B cell (primary cell): ENCODE data around the gene INTS14. TPM values are rescaled to one million over a fixed set of nuclear protein-coding genes. Genes with fewer than 3 reads are reported as not detected.
"Not testable (repeated sequence)": the region's sequence is repeated elsewhere in the genome, so short reads cannot be mapped to it uniquely, and the experiment has no call there.

ENCODE experiments used
- ATAC-seq: fragments of 200-7000 bp; cut with Tn5 transposase; one replicate; pipeline ENCODE4 v1.10.0; 2021; ENCODE audit warnings: low read depth, mild to moderate bottlenecking, moderate number of reproducible peaks, moderate library complexity
- CTCF ChIA-PET: fragments of 350-600 bp; sonication (Branson Sonifier 250); formaldehyde crosslinking; loops from one replicate; lab custom pipeline; 2021; ENCODE audit warnings: antibody characterized with exemption, inconsistent platforms; lab: Charles Lee
- POLR2A ChIA-PET: fragments of 350-600 bp; sonication (Branson Sonifier 250); formaldehyde crosslinking; loops from one replicate; lab custom pipeline; 2021; ENCODE audit warnings: antibody characterized with exemption; lab: Charles Lee
- DNase-seq: peaks from one replicate; pipeline ENCODE4 v3.0.0; 2013
- H2AFZ ChIP-seq: 2 replicates; pipeline ENCODE4 v1.6.1; 2012; ENCODE audit warnings: mild to moderate bottlenecking, low read depth, low read length; ENCODE audit not compliant: insufficient read depth, poor library complexity, severe bottlenecking
- H3K27ac ChIP-seq, 2 donors: 1 replicate in 1 of 2; 2 replicates in 1 of 2; pipeline ENCODE4 v1.5.1; 2012 to 2013; ENCODE audit warnings: low read length in 2 of 2, mild to moderate bottlenecking in 2 of 2, moderate library complexity in 1 of 2
- H3K27me3 ChIP-seq, 4 experiments: fragments of 200-600 bp in 1 of 4; sonication (generic) in 1 of 4; replicated peaks in 1 of 4; 1 replicate in 2 of 4; 2 replicates in 2 of 4; pipeline versions ENCODE4 v1.6.1 to v1.7.0; 2013 to 2016; ENCODE audit warnings: low read length in 3 of 4, mild to moderate bottlenecking in 2 of 4, mixed read lengths in 1 of 4, moderate library complexity in 1 of 4; ENCODE audit not compliant: insufficient read depth in 4 of 4, control insufficient read depth in 3 of 4; ENCODE audit errors: control extremely low read depth in 1 of 4
- H3K36me3 ChIP-seq, 2 experiments: replicated peaks in 1 of 2; 1 replicate in 1 of 2; 2 replicates in 1 of 2; pipeline versions ENCODE4 v1.6.1 to v1.7.1; 2013; ENCODE audit warnings: low read length in 1 of 2; ENCODE audit not compliant: insufficient read depth in 2 of 2, control insufficient read depth in 1 of 2; ENCODE audit errors: control extremely low read depth in 1 of 2, extremely low read depth in 1 of 2
- H3K4me1 ChIP-seq, 2 donors: fragments of 200-600 bp in 1 of 2; sonication (generic) in 1 of 2; 1 replicate in 1 of 2; 2 replicates in 1 of 2; pipeline versions ENCODE4 v1.5.1 to v1.6.1; 2013 to 2017; ENCODE audit warnings: low read length in 2 of 2; ENCODE audit not compliant: control insufficient read depth in 2 of 2, insufficient read depth in 2 of 2
- H3K4me2 ChIP-seq: replicated peaks from 2 replicates; pipeline ENCODE3; 2012; ENCODE audit warnings: mild to moderate bottlenecking, low read depth, low read length; ENCODE audit not compliant: poor library complexity, severe bottlenecking
- H3K4me3 ChIP-seq, 5 experiments: fragments of 200-600 bp in 1 of 5; sonication (generic) in 1 of 5; 1 replicate in 3 of 5; 2 replicates in 2 of 5; pipeline versions ENCODE4 v1.5.1 to v1.7.0; 2011 to 2016; ENCODE audit warnings: low read length in 4 of 5, mild to moderate bottlenecking in 4 of 5, low read depth in 2 of 5, control low read depth in 1 of 5, moderate library complexity in 1 of 5; ENCODE audit not compliant: insufficient read depth in 1 of 5; ENCODE audit errors: control extremely low read depth in 1 of 5, extremely low read depth in 1 of 5
- H3K79me2 ChIP-seq: fragments of 200-600 bp; sonication (generic); one replicate; pipeline ENCODE4 v1.6.0; 2016; ENCODE audit warnings: low read length; ENCODE audit not compliant: control insufficient read depth, insufficient read depth
- H3K9ac ChIP-seq: fragments of 200-600 bp; sonication (generic); 2 replicates; pipeline ENCODE4 v1.6.1; 2017; ENCODE audit warnings: mild to moderate bottlenecking, low read length, moderate library complexity
- H3K9me3 ChIP-seq, 3 donors: one replicate each; pipeline versions ENCODE4 v1.6.1 to v1.7.1; 2013; ENCODE audit warnings: low read length in 2 of 3; ENCODE audit not compliant: control insufficient read depth in 2 of 3, insufficient read depth in 1 of 3; ENCODE audit errors: control extremely low read depth in 1 of 3
- H4K20me1 ChIP-seq: 2 replicates; pipeline ENCODE4 v1.6.0; 2012; ENCODE audit warnings: mild to moderate bottlenecking, low read length; ENCODE audit not compliant: insufficient read depth, control insufficient read depth, poor library complexity, severe bottlenecking
- H3K27ac Mint-ChIP-seq: one replicate; pipeline ENCODE4 v1.8.0; 2021; ENCODE audit warnings: mixed read lengths
- H3K27me3 Mint-ChIP-seq: one replicate; pipeline ENCODE4 v1.8.0; 2021; ENCODE audit warnings: mixed read lengths
- H3K4me1 Mint-ChIP-seq: one replicate; pipeline ENCODE4 v1.8.0; 2021; ENCODE audit warnings: mixed read lengths
- H3K4me3 Mint-ChIP-seq: one replicate; pipeline ENCODE4 v1.8.0; 2021; ENCODE audit warnings: mixed read lengths
- H3K9me3 Mint-ChIP-seq: one replicate; pipeline ENCODE4 v1.8.0; 2022; ENCODE audit warnings: mixed read lengths; ENCODE audit not compliant: insufficient read depth
- EZH2 ChIP-seq: IDR thresholded peaks from 2 replicates; pipeline ENCODE4 v1.6.1; 2012; ENCODE audit warnings: borderline replicate concordance, low read depth, mild to moderate bottlenecking, moderate library complexity, low read length; ENCODE audit not compliant: insufficient read depth, poor library complexity, severe bottlenecking
- WGBS: methylation state at CpG from one replicate; pipeline ENCODE4 v1.1.5; 2013; ENCODE audit warnings: missing lambda C conversion rate; ENCODE audit not compliant: insufficient coverage; 5-methylcytosine and 5-hydroxymethylcytosine counted together
- intact Hi-C: fragments of 100-400 bp; cut with micrococcal nuclease; formaldehyde crosslinking; loops from one replicate; pipeline ENCODE4 v1.10.0; 2022
- polyA plus RNA-seq: library from polyadenylated mRNA; depleted of rRNA; stranded (reverse); fragments of >200 nt; gene quantifications from 2 replicates; pipeline ENCODE4 v1.2.3, GENCODE V29; 2012
- total RNA-seq, 2 donors: library from RNA; stranded (reverse); fragments of 120-200 nt in 1 of 2; gene quantifications; 1 replicate in 1 of 2; 2 replicates in 1 of 2; pipeline versions ENCODE4 v1.2.3 to v1.2.4, GENCODE V29; 2013 to 2022
- TF ChIP-seq, protein P1 (sequence below): fragments of 200-600 bp; IDR thresholded peaks from one replicate; pipeline ENCODE4 v1.8.0; 2022; ENCODE audit warnings: antibody characterized with exemption, mild to moderate bottlenecking

Gene INTS14
- total and polyA plus RNA-seq, 2 donors (not counting 1 experiment from before 2014, with no cell fraction given): 19.3 to 39.0 TPM

- intact Hi-C loops: no loop called here
- H3K4me3 ChIP-seq: no peak overlapping the region
- ChIA-PET CTCF (no interaction called here), POLR2A (no interaction called here)
- H3K9ac ChIP-seq: no peak overlapping the region
- Mint-ChIP-seq H3K27me3 (no peaks in the 10 kb centered on the region), H3K27ac (no peak overlapping the region), H3K4me3 (no peak overlapping the region), H3K4me1 (no peaks in the 10 kb centered on the region), H3K9me3 (no peaks in the 10 kb centered on the region)
- WGBS: 95% methylated on average over 4 of the region's 7 CpGs
- no peak overlapping the region for H3K4me2 ChIP-seq
- no peak for ATAC-seq
- no peak overlapping the region for H2AFZ ChIP-seq
- H3K79me2 ChIP-seq: no peaks in the 10 kb centered on the region
- no peaks in the 10 kb centered on the region for H3K9me3 ChIP-seq
- H3K36me3 ChIP-seq: peaks cover 15 to 26% of the 10 kb centered on the region in 2 experiments
- DNase-seq: no peak
- H3K4me1 ChIP-seq: no peaks in the 10 kb centered on the region
- H3K27me3 ChIP-seq: no peaks in the 10 kb centered on the region
- H3K27ac ChIP-seq: no peak overlapping the region
- no peaks in the 10 kb centered on the region for H4K20me1 ChIP-seq
- no peak for TF ChIP-seq EZH2
- TF ChIP-seq, protein P1, sequence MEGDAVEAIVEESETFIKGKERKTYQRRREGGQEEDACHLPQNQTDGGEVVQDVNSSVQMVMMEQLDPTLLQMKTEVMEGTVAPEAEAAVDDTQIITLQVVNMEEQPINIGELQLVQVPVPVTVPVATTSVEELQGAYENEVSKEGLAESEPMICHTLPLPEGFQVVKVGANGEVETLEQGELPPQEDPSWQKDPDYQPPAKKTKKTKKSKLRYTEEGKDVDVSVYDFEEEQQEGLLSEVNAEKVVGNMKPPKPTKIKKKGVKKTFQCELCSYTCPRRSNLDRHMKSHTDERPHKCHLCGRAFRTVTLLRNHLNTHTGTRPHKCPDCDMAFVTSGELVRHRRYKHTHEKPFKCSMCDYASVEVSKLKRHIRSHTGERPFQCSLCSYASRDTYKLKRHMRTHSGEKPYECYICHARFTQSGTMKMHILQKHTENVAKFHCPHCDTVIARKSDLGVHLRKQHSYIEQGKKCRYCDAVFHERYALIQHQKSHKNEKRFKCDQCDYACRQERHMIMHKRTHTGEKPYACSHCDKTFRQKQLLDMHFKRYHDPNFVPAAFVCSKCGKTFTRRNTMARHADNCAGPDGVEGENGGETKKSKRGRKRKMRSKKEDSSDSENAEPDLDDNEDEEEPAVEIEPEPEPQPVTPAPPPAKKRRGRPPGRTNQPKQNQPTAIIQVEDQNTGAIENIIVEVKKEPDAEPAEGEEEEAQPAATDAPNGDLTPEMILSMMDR: no peak
These were observed 54.3 kb downstream of the INTS14 start for GRCh38 chr15:65556622-65557021.

GRCh38 chr15:65553691-65554090 lies 57.2 kb downstream of the INTS14 start:
- ChIA-PET POLR2A (no interaction called here), CTCF (no interaction called here)
- H3K4me2 ChIP-seq: no peak overlapping the region
- no peak overlapping the region for H3K4me3 ChIP-seq
- H4K20me1 ChIP-seq: no peaks in the 10 kb centered on the region
- DNase-seq (no peak), ATAC-seq (no peak)
- peaks cover 15 to 19% of the 10 kb centered on the region in 2 experiments for H3K36me3 ChIP-seq
- H3K27me3 ChIP-seq: no peaks in the 10 kb centered on the region
- no peaks in the 10 kb centered on the region for H3K27me3 Mint-ChIP-seq
- H3K79me2 ChIP-seq: peaks cover 15% of the 10 kb centered on the region
- H2AFZ ChIP-seq: no peak overlapping the region
- no peak overlapping the region for H3K27ac Mint-ChIP-seq
- intact Hi-C loops: no loop called here
- H3K9me3 ChIP-seq: no peaks in the 10 kb centered on the region
- 100% methylated on average over 1 of the region's 3 CpGs for WGBS
- H3K9ac ChIP-seq: no peak overlapping the region
- H3K27ac ChIP-seq: no peak overlapping the region
- H3K4me1 ChIP-seq: no peaks in the 10 kb centered on the region
- peaks cover 2% of the 10 kb centered on the region for H3K4me1 Mint-ChIP-seq
- H3K4me3 Mint-ChIP-seq: no peak overlapping the region
- no peak for TF ChIP-seq EZH2
- TF ChIP-seq, protein P1: no peak
- no peaks in the 10 kb centered on the region for H3K9me3 Mint-ChIP-seq

GRCh38 chr15:65552851-65553250 lies 58.1 kb downstream of the INTS14 start:
- not testable (repeated sequence) for H3K4me3 ChIP-seq

More at GRCh38 chr15:65552851-65553250, 58.1 kb downstream of the INTS14 start:
- Histone ChIP-seq H3K79me2 (peaks cover 22% of the 10 kb centered on the region), H3K36me3 (peaks cover 10 to 14% of the 10 kb centered on the region in 2 experiments)
- H3K9me3 Mint-ChIP-seq, H3K4me1 Mint-ChIP-seq, H3K4me1 ChIP-seq, intact Hi-C loops, H3K27me3 ChIP-seq, ATAC-seq, H2AFZ ChIP-seq, DNase-seq, H3K9ac ChIP-seq, H4K20me1 ChIP-seq, H3K9me3 ChIP-seq, H3K27me3 Mint-ChIP-seq, H3K4me2 ChIP-seq, CTCF ChIA-PET, POLR2A ChIA-PET, H3K27ac Mint-ChIP-seq, H3K27ac ChIP-seq, H3K4me3 Mint-ChIP-seq: not testable (repeated sequence)
- no CpG with 5 or more reads among the region's 6 CpGs for WGBS
